ENCODE results near the gene STPG4. TPM values are rescaled to one million over a fixed set of nuclear protein-coding genes. Genes with fewer than 3 reads are reported as not detected.
"Not testable (repeated sequence)": the region's sequence is repeated elsewhere in the genome, so short reads cannot be mapped to it uniquely, and the experiment has no call there.

Gene STPG4
- total and polyA plus RNA-seq, 8 donors: 0.17 to 1.0 (median 0.33) TPM

GRCh38 chr2:47173986-47174732 is 19.1 kb upstream of the STPG4 start:
- Histone ChIP-seq H3K27me3 (no peaks in the 10 kb centered on the region), H3K4me1 (peaks cover 30 to 70% of the 10 kb centered on the region in 2 donors)
- intact Hi-C loops (cut with DNase I): no loop called here

GRCh38 chr2:47172922-47173695 is 18.0 kb upstream of the STPG4 start:
- TF ChIP-seq CTCF (IDR thresholded peaks at IDR 0.05): no peak
- peaks cover 0 to 19% of the 10 kb centered on the region in 2 donors for H3K36me3 ChIP-seq
- H3K4me1 ChIP-seq: peaks cover 30 to 78% of the 10 kb centered on the region in 2 donors
- no peaks in the 10 kb centered on the region for H3K9me3 ChIP-seq
- no peaks in the 10 kb centered on the region for H3K27me3 ChIP-seq
- DNase-seq (no peak), ATAC-seq (no peak)
- intact Hi-C loops (cut with DNase I): no loop called here
- H3K4me3 ChIP-seq: peak overlapping the region in 1 of 2 donors; percentile 90
- H3K27ac ChIP-seq: peak overlapping the region; percentile 98 to 99

More at GRCh38 chr2:47173986-47174732, 19.1 kb upstream of the STPG4 start:
- H3K27ac ChIP-seq: peak overlapping the region; percentile 98 to 99
- ATAC-seq (no peak), DNase-seq (no peak)
- TF ChIP-seq CTCF (IDR thresholded peaks at IDR 0.05): no peak
- peaks cover 0 to 9% of the 10 kb centered on the region in 2 donors for H3K36me3 ChIP-seq
- H3K4me3 ChIP-seq: peak overlapping the region; percentile 90
- H3K9me3 ChIP-seq: no peaks in the 10 kb centered on the region

GRCh38 chr2:47172156-47172921 is 17.2 kb upstream of the STPG4 start:
- H3K4me3 ChIP-seq: peak overlapping the region in 1 of 2 donors; percentile 90
- H3K4me1 ChIP-seq: peaks cover 30 to 75% of the 10 kb centered on the region in 2 donors
- no peak for TF ChIP-seq CTCF (IDR thresholded peaks at IDR 0.05)
- H3K27me3 ChIP-seq: no peaks in the 10 kb centered on the region
- DNase-seq: no peak
- peak overlapping the region; percentile 3 to 99 for H3K27ac ChIP-seq
- H3K9me3 ChIP-seq: no peaks in the 10 kb centered on the region
- intact Hi-C loops (cut with DNase I): no loop called here
- ATAC-seq: no peak
- H3K36me3 ChIP-seq: peaks cover 0 to 24% of the 10 kb centered on the region in 2 donors

- intact Hi-C loops (cut with DNase I): no loop called here
- ATAC-seq (peak; percentile 35), DNase-seq (no peak)
- Histone ChIP-seq H3K4me3 (no peak overlapping the region), H3K27me3 (no peaks in the 10 kb centered on the region), H3K27ac (no peak overlapping the region), H3K36me3 (peaks cover 0 to 33% of the 10 kb centered on the region in 2 donors), H3K4me1 (peaks cover 30 to 91% of the 10 kb centered on the region in 2 donors), H3K9me3 (no peaks in the 10 kb centered on the region)
- TF ChIP-seq CTCF (IDR thresholded peaks at IDR 0.05): no peak
Measured at GRCh38 chr2:47169784-47170183, 14.7 kb upstream of the STPG4 start.

- H3K9me3 ChIP-seq; H3K27me3 ChIP-seq; DNase-seq; ATAC-seq; intact Hi-C loops (cut with DNase I); H3K27ac ChIP-seq; H3K4me3 ChIP-seq: not testable (repeated sequence)
- peaks cover 27 to 85% of the 10 kb centered on the region in 2 donors for H3K4me1 ChIP-seq
- peaks cover 0 to 41% of the 10 kb centered on the region in 2 donors for H3K36me3 ChIP-seq
Measured at GRCh38 chr2:47168895-47169294, 13.8 kb upstream of the STPG4 start.

Measured in left lung (tissue), 10 donors.